CD4-positive, alpha-beta T cell treated with Interleukin-21 for 1 hour (primary cell): ENCODE measurements around the gene ZNF778.
"Not testable (repeated sequence)": the region's sequence is repeated elsewhere in the genome, so short reads cannot be mapped to it uniquely, and the experiment has no call there.

Experiments used
- DNase-seq: peaks from one replicate; pipeline ENCODE4 v3.0.0-alpha.2; 2020

The ZNF778 gene

DNA sequence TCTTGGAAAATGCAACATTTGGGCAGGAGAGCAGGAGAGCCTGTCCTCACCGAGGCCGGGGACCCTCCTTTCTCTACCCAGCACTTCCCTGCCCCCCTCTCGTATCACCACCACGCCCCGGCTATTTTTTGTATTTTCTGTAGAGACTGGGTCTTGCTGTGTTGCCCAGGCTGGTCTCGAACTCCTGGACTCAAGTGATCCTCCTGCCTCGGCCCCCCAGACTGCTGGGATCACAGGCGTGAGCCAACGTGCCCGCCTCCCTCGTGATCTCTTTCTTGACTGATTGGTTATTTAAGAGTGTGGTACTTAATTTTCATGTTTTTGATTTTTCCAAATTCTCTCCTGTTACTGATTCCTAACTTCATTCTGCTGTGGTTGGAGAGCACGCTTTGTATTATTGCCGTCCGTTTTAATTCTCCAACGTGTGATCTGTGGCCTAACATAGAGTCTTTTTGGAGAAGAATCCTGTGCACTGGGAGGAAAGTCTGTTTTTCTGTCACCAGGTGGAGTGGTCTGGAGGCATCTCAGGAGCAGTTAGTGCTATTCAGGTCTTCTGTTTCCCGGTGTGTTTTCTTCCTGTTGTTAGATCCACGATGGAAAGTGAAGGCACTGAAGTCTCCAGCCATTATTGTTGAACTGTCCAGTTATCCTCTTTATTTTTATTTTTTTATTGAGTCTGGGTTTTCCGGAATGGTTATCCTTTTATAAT is 40.4 kb downstream of the ZNF778 start:
- DNase-seq, result no peak

- DNase-seq, result not testable (repeated sequence)
These were observed 42.4 kb downstream of the ZNF778 start for GRCh38 chr16:89259901-89260300.

GRCh38 chr16:89261691-89262563 is 44.4 kb downstream of the ZNF778 start:
- no peak for DNase-seq

- no peak for DNase-seq
These were observed 47.5 kb downstream of the ZNF778 start for GRCh38 chr16:89264800-89265550.

- DNase-seq, result no peak
These were observed 48.1 kb downstream of the ZNF778 start for GRCh38 chr16:89265647-89266046.

GRCh38 chr16:89266521-89267134 is 49.1 kb downstream of the ZNF778 start:
- no peak for DNase-seq

DNA sequence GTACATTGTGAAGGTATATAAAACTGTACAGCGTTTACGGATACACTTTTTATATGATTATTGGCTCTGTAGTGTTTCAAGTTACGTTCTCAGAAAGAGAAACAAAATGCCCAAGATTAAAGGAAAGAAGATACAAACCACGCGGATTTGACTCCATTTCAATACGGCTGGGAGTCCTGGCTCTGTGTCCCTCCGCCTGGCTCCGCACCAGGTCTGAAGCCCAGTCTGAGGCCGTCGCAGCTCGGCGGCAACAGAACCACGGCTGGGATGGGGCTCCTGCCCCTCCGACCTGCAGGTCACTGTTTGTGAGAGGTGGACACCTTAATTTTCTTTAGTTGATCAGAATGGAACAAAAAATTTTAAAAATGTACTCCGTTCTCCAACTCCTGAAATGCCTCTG is 50.2 kb downstream of the ZNF778 start:
- DNase-seq, result not testable (repeated sequence)

- no peak for DNase-seq
These were observed 51.1 kb downstream of the ZNF778 start for GRCh38 chr16:89268585-89268984.

DNA sequence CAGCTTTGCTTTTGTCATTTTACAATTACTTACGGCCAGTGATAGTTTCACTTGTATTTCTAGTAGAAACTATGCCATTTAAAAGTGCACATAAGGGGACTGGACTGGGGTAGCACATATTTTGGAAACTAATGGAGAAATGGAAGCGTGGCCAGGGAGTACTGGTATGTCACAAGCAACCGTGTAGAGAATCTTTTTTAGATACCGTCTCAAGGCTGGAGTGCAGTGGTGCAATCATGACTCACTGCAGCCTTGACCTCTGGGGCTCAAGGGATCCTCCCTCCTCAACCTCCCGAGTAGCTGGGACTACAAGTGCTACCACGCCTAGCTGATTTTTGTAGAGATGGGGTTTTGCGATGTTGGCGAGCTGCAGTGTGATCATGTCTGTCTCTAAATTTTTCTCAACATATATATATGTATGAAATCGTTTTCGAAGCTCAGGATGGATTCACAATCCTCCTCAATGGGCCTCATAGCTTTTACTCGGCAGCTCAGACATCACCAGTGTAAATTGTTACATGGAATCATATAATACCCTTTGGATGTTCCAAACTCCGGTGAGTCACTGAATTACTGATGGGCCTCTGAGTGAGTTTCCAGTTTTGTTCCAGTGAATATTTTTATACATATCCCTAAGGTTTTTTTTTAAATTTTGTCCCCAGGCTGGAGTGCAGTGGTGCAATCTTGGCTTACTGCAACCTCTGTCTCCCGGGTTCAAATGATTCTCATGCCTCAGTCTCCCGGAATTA is 51.7 kb downstream of the ZNF778 start:
- DNase-seq, result no peak

DNA sequence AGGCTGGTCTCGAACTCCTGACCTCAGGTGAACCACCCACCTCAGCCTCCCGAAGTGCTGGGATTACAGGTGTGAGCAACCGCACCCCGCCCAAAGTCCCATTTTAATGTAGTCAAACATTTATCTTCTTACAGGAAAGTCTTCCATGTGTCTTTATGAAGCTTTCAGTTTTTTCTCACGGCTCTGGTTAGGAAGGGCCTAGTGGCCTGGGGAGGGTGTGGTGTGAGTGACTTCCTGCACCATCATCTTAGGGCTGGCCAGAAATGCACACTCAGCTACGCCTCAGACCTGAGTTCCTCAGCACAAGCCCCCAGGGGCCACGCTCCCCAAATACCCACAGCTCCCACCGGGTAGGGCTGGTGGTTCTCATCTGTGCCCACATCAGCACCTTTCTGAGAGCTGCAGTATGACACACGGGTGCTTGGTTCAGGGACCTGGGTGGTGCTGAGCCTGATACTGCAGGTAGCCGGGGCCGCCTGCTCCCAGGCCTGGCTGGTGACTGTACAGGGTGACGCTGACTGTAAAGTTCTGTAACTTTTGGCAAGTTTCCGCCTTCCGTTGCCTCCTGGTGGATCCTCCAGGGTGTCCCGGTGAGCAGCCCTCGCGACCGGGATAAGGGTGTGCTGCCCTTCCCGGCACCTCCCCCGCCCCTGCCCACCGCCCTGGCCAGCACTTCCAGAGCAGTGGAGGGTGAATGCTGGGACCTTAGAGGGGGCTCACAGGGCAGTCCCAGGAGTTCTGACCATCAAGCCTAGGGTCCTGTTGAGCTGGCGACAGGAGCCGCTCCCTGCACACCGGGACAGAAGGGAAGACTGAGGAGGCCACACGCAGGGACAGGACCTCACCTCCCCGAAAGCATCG is 52.5 kb downstream of the ZNF778 start:
- DNase-seq, result no peak

- no peak for DNase-seq
These were observed 53.3 kb downstream of the ZNF778 start for GRCh38 chr16:89270666-89271345.

DNA sequence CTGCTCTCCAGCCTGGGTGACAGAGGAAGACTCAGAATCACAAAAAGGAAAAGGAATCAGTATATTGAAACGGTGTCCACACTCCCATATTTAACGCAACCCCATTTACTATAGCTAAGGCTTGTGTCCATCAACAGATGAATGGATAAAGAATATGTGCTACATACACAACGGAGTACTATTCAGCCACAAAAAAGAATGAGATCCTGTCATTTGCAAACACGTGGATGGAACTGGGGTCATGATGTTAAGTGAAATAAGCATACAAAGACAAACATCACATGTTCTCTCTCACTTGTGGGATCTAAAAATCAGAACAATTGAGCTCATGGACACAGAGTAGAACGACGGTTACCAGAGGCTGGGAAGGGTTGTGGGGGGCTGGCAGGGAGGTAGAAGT is 55.1 kb downstream of the ZNF778 start:
- no peak for DNase-seq

- no peak for DNase-seq
These were observed 56.4 kb downstream of the ZNF778 start for GRCh38 chr16:89273741-89274472.

DNA sequence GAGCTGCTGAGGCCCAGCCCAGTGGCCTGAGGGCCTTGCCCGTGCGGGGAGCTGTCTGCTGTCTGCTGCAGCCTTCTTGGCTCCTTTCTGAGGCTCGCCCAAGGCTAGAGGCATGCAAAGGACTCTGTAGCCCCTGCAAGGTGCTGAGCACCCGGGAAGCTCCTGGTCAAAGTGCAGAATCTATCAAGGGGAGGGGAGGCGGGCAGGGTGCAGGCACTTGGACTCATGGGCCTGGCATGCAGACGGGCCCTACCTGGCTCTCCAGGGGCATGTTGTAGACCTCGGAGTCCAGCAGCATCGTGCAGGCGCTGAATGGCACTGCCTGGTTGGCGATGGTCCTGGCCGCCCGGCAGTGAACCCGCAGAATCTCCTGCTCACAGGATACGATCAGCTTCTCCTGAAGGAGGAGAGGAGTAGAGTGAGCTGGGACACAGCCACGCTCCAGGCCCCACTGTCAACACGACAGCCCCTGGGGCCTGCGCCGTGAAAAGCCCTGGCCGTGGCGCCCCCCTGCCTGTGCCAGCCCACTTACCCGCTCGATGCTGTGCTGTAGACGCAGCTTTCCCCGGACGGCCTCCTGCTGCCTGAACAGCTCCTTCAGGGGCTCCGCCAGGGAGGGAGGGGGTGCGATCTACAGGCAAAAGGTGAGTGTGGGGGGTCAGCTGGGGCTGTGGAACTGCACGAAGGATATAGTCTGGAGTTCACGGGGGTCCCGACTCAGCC is 57.2 kb downstream of the ZNF778 start:
- DNase-seq, result no peak

DNA sequence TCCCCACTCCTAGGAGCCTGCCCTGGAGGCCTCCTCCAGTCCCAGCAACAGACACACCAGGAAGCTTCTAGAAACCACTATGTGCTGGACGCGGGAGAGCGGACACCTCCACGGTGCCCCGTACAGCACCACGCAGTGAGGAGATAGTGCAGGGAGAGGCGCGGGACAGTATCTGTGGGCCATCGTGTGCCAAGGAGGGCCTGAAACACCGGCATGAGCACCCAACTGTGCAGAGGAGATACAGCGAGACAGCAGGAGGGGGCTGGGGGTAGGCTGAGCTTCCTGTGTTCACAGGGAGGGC is 57.7 kb downstream of the ZNF778 start:
- no peak for DNase-seq

GRCh38 chr16:89275837-89276720 is 58.6 kb downstream of the ZNF778 start:
- no peak for DNase-seq

DNA sequence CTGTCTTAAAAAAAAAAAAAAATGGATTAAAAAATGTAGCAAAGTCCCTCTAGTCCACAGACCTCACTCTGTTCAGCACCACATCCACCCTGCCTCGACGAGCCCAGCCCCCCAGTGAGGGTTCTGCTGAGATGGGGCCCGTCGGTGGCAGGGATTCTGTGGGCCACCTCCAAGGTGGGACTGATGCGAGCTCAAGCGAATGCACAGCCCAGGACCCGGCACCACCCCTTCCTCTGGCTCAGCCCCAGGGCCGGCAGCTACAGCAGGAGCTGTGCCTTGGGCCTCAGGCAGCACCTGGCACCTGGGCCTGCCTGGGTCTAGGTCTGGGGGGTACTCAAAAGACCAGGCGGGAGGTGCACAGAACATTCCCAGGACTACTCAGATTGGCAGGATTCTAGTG is 59.5 kb downstream of the ZNF778 start:
- no peak for DNase-seq

GRCh38 chr16:89277641-89278341 is 60.3 kb downstream of the ZNF778 start:
- no peak for DNase-seq
